GM12891 (cell line): ENCODE results near the gene BCORL1.
A peak's percentile ranks its signal among the peaks of the same experiment; 100 is the strongest.

Experiments used
- DNase-seq: peaks from one replicate; pipeline ENCODE4 v3.0.0; 2011; ENCODE audit warnings: low spot score; ENCODE audit not compliant: insufficient read length
- FAIRE-seq: peaks from 2 replicates; lab custom pipeline; 2011; peaks lifted over from hg19 to GRCh38; lab: Jason Lieb, UNC
- PAX5 ChIP-seq: IDR thresholded peaks from 2 replicates; pipeline ENCODE4 v1.6.1; 2011; ENCODE audit warnings: low read length, moderate library complexity, mild to moderate bottlenecking; ENCODE audit not compliant: insufficient read depth, severe bottlenecking
- POLR2A ChIP-seq: IDR thresholded peaks from 2 replicates; pipeline ENCODE4 v1.6.1; 2011; ENCODE audit warnings: low read depth, low read length, control low read depth
- POLR2AphosphoS5 ChIP-seq: IDR thresholded peaks from 2 replicates; pipeline ENCODE4 v1.6.1; 2011; ENCODE audit warnings: low read depth, low read length, control low read depth
- POU2F2 ChIP-seq: IDR thresholded peaks from 2 replicates; pipeline ENCODE4 v1.6.1; 2011; ENCODE audit warnings: low read depth, mild to moderate bottlenecking, control low read depth, low read length, moderate library complexity
- SPI1 ChIP-seq: IDR thresholded peaks from 2 replicates; pipeline ENCODE4 v1.6.1; 2011; ENCODE audit warnings: low read depth, low read length, control low read depth
- TAF1 ChIP-seq: IDR thresholded peaks from 2 replicates; pipeline ENCODE4 v1.6.1; 2011; ENCODE audit warnings: low read depth, low read length, control low read depth

Gene BCORL1

GRCh38 chrX:129945131-129945530 is 37.3 kb upstream of the BCORL1 start:
- FAIRE-seq (no peak), DNase-seq (no peak)
- TF ChIP-seq SPI1 (no peak), POU2F2 (no peak), POLR2A (no peak), PAX5 (no peak), TAF1 (no peak), POLR2AphosphoS5 (no peak)

GRCh38 chrX:129953334-129953648 is 29.1 kb upstream of the BCORL1 start:
- FAIRE-seq (peak; percentile 91), DNase-seq (no peak)
- TF ChIP-seq POLR2A (no peak), POLR2AphosphoS5 (no peak), POU2F2 (no peak), PAX5 (no peak), TAF1 (no peak), SPI1 (no peak)

- TF ChIP-seq SPI1 (no peak), POLR2AphosphoS5 (no peak), PAX5 (no peak), POLR2A (no peak), POU2F2 (no peak), TAF1 (no peak)
- FAIRE-seq (no peak), DNase-seq (no peak)
Measured at GRCh38 chrX:129953881-129954280, 28.6 kb upstream of the BCORL1 start.

- TF ChIP-seq POU2F2 = no peak
- TF ChIP-seq POLR2A = no peak
- no peak for TF ChIP-seq PAX5
- TF ChIP-seq SPI1 = no peak
- TF ChIP-seq TAF1 = no peak
- no peak for TF ChIP-seq POLR2AphosphoS5
- no peak for FAIRE-seq
- no peak for DNase-seq
Measured at GRCh38 chrX:129954804-129955203, 27.6 kb upstream of the BCORL1 start.

- peak; percentile 26 for FAIRE-seq
- no peak for TF ChIP-seq POLR2A
- no peak for TF ChIP-seq SPI1
- DNase-seq = no peak
Measured at GRCh38 chrX:129955682-129956081, 26.8 kb upstream of the BCORL1 start.

- no peak for DNase-seq
- FAIRE-seq = peak; percentile 31
- TF ChIP-seq POLR2A = no peak
- TF ChIP-seq SPI1 = no peak
- no peak for TF ChIP-seq POU2F2
- TF ChIP-seq PAX5 = no peak
- TF ChIP-seq POLR2AphosphoS5 = no peak
- no peak for TF ChIP-seq TAF1
Measured at GRCh38 chrX:129956145-129956544, 26.3 kb upstream of the BCORL1 start.

- no peak for DNase-seq
- TF ChIP-seq PAX5 (no peak), POU2F2 (no peak), SPI1 (no peak), POLR2AphosphoS5 (no peak), POLR2A (no peak), TAF1 (no peak)
- no peak for FAIRE-seq
Measured at GRCh38 chrX:129956765-129957164, 25.7 kb upstream of the BCORL1 start.

- peak; percentile 96 for FAIRE-seq
- no peak for DNase-seq
- TF ChIP-seq TAF1 (no peak), POLR2A (0 out of 2 replicates have a peak, but pooled peaks have one; percentile 26)
Measured at GRCh38 chrX:129957241-129958082, 25.0 kb upstream of the BCORL1 start.

- DNase-seq = no peak
- TF ChIP-seq PAX5 = no peak
- no peak for TF ChIP-seq POU2F2
- TF ChIP-seq POLR2AphosphoS5 = no peak
- TF ChIP-seq SPI1 = no peak
- no peak for TF ChIP-seq POLR2A
- no peak for TF ChIP-seq TAF1
- FAIRE-seq = no peak
Measured at GRCh38 chrX:129958083-129958465, 24.4 kb upstream of the BCORL1 start.

- no peak for DNase-seq
- TF ChIP-seq TAF1 = no peak
- TF ChIP-seq POLR2A = no peak
- TF ChIP-seq POLR2AphosphoS5 = no peak
- TF ChIP-seq POU2F2 = no peak
- no peak for TF ChIP-seq PAX5
- no peak for TF ChIP-seq SPI1
- FAIRE-seq = peak; percentile 92
Measured at GRCh38 chrX:129958814-129959492, 23.5 kb upstream of the BCORL1 start.
